ENCODE data around the gene MAD2L1BP.
"Not testable (repeated sequence)": the region's sequence is repeated elsewhere in the genome, so short reads cannot be mapped to it uniquely, and the experiment has no call there.

The MAD2L1BP gene

GRCh38 chr6:43630980-43631619, 4.5 kb upstream of the MAD2L1BP start:
- in situ Hi-C loops (cut with HindIII; ENCODE audit: low sequenced_read_pairs) = no loop called here
- TF ChIP-seq CTCF (IDR thresholded peaks at IDR 0.05; ENCODE audit: low read depth, low read length) = no peak
- no peak for DNase-seq (ENCODE audit: low read depth, low spot score)
- no peak overlapping the region for H3K4me3 ChIP-seq (ENCODE audit: low read depth, low read length)

DNA sequence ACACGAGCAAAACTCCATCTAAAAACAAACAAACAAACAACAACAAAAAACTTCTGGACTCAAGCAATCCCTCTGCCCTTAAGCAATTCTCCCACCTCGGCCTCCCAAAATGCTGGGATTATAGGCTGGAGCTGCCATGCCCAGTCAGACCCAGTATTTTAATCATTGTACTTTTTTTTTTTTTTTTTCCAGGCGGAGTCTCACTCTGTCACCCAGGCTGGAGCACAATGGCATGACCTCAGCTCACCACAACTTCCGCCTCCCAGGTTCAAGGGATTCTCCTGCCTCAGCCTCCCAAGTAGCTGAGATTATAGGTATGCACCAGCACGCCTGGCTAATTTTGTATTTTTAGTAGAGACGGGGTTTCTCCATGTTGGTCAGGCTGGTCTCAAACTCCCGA, 2.6 kb upstream of the MAD2L1BP start:
- in situ Hi-C loops (cut with HindIII; ENCODE audit: low sequenced_read_pairs); H3K4me3 ChIP-seq (ENCODE audit: low read depth, low read length); DNase-seq (ENCODE audit: low read depth, low spot score): not testable (repeated sequence)

DNA sequence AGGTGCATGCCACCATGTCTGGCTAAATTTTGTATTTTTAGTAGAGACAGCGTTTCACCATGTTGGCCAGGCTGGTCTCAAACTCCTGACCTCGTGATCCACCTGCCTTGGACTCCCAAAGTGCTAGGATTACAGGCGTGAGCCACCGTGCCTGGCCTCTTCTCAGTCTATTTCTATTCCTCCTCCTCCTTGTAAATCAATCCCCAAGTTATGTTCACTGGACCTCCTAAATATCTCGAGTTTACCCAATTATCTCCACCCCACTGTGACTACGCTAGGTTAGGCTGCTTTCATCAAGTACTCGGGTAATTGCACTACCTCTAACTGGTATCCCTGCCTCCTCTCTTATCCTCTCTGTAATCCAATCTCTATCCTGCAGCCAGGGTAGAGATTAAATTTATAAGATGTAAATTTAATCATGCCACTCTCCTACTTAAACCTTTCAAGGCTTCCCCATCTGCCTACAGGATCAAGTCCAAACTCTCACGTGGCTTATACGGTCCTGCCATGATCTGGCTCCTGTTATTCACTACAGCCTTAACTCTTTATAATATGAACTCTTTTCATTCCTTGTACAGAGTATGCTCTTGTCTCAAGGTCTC, 837 bp upstream of the MAD2L1BP start:
- no peak for DNase-seq (ENCODE audit: low read depth, low spot score)
- no peak overlapping the region for H3K4me3 ChIP-seq (ENCODE audit: low read depth, low read length)
- TF ChIP-seq CTCF (IDR thresholded peaks at IDR 0.05; ENCODE audit: low read depth, low read length) = no peak
- in situ Hi-C loops (cut with HindIII; ENCODE audit: low sequenced_read_pairs) = no loop called here

DNA sequence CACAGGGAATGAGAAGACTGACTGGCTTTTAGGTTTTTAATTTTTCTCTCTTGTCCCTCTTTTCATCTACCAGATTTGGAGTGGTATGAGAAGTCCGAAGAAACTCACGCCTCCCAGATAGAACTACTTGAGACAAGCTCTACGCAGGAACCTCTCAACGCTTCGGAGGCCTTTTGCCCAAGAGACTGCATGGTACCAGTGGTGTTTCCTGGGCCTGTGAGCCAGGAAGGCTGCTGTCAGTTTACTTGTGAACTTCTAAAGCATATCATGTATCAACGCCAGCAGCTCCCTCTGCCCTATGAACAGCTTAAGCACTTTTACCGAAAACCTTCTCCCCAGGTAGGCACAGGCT, 644 bp downstream of the MAD2L1BP start:
- in situ Hi-C loops (cut with HindIII; ENCODE audit: low sequenced_read_pairs) = no loop called here
- no peak for TF ChIP-seq CTCF (IDR thresholded peaks at IDR 0.05; ENCODE audit: low read depth, low read length)
- DNase-seq (ENCODE audit: low read depth, low spot score) = no peak
- H3K4me3 ChIP-seq (ENCODE audit: low read depth, low read length) = peak overlapping the region; percentile 93

DNA sequence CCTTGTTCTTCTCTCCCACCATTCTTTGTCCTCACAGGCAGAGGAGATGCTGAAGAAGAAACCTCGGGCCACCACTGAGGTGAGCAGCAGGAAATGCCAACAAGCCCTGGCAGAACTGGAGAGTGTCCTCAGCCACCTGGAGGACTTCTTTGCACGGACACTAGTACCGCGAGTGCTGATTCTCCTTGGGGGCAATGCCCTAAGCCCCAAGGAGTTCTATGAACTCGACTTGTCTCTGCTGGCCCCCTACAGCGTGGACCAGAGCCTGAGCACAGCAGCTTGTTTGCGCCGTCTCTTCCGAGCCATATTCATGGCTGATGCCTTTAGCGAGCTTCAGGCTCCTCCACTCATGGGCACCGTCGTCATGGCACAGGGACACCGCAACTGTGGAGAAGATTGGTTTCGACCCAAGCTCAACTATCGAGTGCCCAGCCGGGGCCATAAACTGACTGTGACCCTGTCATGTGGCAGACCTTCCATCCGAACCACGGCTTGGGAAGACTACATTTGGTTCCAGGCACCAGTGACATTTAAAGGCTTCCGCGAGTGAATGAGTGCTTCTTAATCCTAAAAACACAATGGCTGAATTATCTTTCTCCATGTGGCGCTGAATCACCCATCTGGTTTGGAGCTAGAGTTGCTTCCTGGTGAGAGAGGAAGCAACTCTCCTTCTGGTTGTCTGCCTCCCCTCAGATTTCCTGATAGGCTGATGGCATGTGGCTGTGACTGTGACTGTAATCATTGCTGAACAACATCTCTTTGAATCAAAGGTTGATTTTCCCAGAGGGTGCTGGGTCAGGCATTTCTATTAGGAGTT, 4.6 kb downstream of the MAD2L1BP start:
- in situ Hi-C loops (cut with HindIII; ENCODE audit: low sequenced_read_pairs) = no loop called here
- H3K4me3 ChIP-seq (ENCODE audit: low read depth, low read length) = no peak overlapping the region
- TF ChIP-seq CTCF (IDR thresholded peaks at IDR 0.05; ENCODE audit: low read depth, low read length) = no peak
- no peak for DNase-seq (ENCODE audit: low read depth, low spot score)

DNA sequence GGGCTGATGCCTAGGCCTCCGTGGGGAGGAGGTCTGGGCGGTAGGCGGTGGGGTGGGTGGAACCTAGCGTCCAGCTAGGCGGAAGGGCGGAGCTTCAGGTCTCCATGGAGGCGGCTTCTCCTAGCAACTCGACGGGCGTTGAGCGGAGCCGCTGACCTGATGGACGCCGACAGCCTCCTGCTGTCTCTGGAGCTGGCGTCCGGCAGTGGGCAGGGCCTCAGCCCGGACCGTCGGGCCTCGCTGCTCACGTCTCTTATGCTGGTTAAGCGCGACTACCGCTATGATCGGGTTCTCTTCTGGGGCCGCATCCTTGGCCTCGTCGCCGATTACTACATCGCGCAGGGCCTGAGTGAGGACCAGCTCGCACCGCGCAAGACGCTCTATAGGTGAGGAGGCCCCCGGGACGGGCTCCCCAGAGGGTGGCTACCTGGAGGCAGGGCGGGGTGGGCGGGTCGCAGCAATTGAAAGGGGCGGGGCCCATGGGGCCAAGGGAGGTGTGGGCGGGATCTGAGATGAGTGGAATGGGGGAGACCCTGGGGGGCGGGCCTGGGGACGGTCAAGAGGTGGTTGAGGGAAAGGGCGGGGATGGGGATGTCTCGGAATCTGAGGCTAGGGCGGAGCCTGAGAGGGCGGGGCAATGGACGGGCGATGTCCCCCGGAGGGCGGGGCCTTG, 9.4 kb downstream of the MAD2L1BP start, which contains the start of gene RSPH9:
Gene RSPH9, plus strand, starts transcription at position 97 of the 673 bp plus-strand sequence. Its CDS starts 63 bp downstream, at position 160.
- in situ Hi-C loops (cut with HindIII; ENCODE audit: low sequenced_read_pairs) = no loop called here
- no peak for TF ChIP-seq CTCF (IDR thresholded peaks at IDR 0.05; ENCODE audit: low read depth, low read length)
- H3K4me3 ChIP-seq (ENCODE audit: low read depth, low read length) = peak within 1 kb of the TSS; percentile 56
- peak; percentile 78 for DNase-seq (ENCODE audit: low read depth, low spot score)
